H9 (cell line): ENCODE measurements around the gene ZBTB26. TPM values are rescaled to one million over a fixed set of nuclear protein-coding genes. Genes with fewer than 3 reads are reported as not detected.

Experiments used
- DNase-seq: peaks from one replicate; pipeline ENCODE4 v3.0.0-alpha.2; 2017
- H2AFZ ChIP-seq: one replicate; pipeline ENCODE4 v1.6.1; 2013; ENCODE audit warnings: mild to moderate bottlenecking, low read length, control low read depth, moderate library complexity
- H2AK5ac ChIP-seq: 2 replicates; pipeline ENCODE4 v1.6.1; 2013; ENCODE audit warnings: low read length, control low read depth, mixed read lengths; ENCODE audit not compliant: insufficient read length
- H2BK120ac ChIP-seq: one replicate; pipeline ENCODE4 v1.6.1; 2013; ENCODE audit warnings: low read depth, mild to moderate bottlenecking, low read length, control low read depth, inconsistent platforms; ENCODE audit not compliant: poor library complexity, severe bottlenecking
- H2BK12ac ChIP-seq: 2 replicates; pipeline ENCODE4 v1.6.1; 2013; ENCODE audit warnings: low read length, control low read depth, mixed read lengths, low read depth; ENCODE audit not compliant: insufficient read length
- H2BK15ac ChIP-seq: 2 replicates; pipeline ENCODE4 v1.6.1; 2013; ENCODE audit warnings: low read depth, low read length, control low read depth
- H2BK20ac ChIP-seq: one replicate; pipeline ENCODE4 v1.6.1; 2013; ENCODE audit warnings: low read depth, mild to moderate bottlenecking, low read length, control low read depth, inconsistent platforms; ENCODE audit not compliant: poor library complexity, severe bottlenecking
- H2BK5ac ChIP-seq: 2 replicates; pipeline ENCODE4 v1.6.1; 2013; ENCODE audit warnings: low read length, control low read depth, mixed read lengths; ENCODE audit not compliant: insufficient read length
- H3K14ac ChIP-seq: 2 replicates; pipeline ENCODE4 v1.6.1; 2013; ENCODE audit warnings: low read length, control low read depth; ENCODE audit not compliant: insufficient read depth
- H3K18ac ChIP-seq: 2 replicates; pipeline ENCODE4 v1.6.1; 2013; ENCODE audit warnings: low read depth, mild to moderate bottlenecking, mixed read lengths, low read length, control low read depth; ENCODE audit not compliant: insufficient read length
- H3K23ac ChIP-seq: 2 replicates; pipeline ENCODE4 v1.6.1; 2013; ENCODE audit warnings: low read length, control low read depth, mixed read lengths, low read depth; ENCODE audit not compliant: insufficient read length
- H3K23me2 ChIP-seq: 2 replicates; pipeline ENCODE4 v1.6.1; 2013; ENCODE audit warnings: low read depth, mild to moderate bottlenecking, mixed read lengths, low read length, control low read depth; ENCODE audit not compliant: insufficient read length, poor library complexity, severe bottlenecking
- H3K27ac ChIP-seq: 2 replicates; pipeline ENCODE4 v1.5.1; 2013; ENCODE audit warnings: low read length, control low read depth, mixed read lengths, low read depth; ENCODE audit not compliant: insufficient read length
- H3K27me3 ChIP-seq: 2 replicates; pipeline ENCODE4 v1.6.1; 2013; ENCODE audit warnings: low read length, control low read depth, inconsistent platforms; ENCODE audit not compliant: insufficient read depth
- H3K4ac ChIP-seq: 2 replicates; pipeline ENCODE4 v1.6.1; 2013; ENCODE audit warnings: low read depth, mild to moderate bottlenecking, control low read depth, inconsistent platforms, low read length, moderate library complexity
- H3K4me1 ChIP-seq: 2 replicates; pipeline ENCODE4 v1.6.1; 2013; ENCODE audit warnings: low read length, control low read depth, inconsistent platforms; ENCODE audit not compliant: insufficient read depth
- H3K4me2 ChIP-seq: 2 replicates; pipeline ENCODE4 v1.6.1; 2013; ENCODE audit warnings: low read length, control low read depth, mixed read lengths; ENCODE audit not compliant: insufficient read length, insufficient read depth
- H3K56ac ChIP-seq: 2 replicates; pipeline ENCODE4 v1.6.1; 2013; ENCODE audit warnings: low read depth, mild to moderate bottlenecking, mixed read lengths, low read length, control low read depth; ENCODE audit not compliant: insufficient read length
- H3K79me1 ChIP-seq: 2 replicates; pipeline ENCODE4 v1.6.1; 2013; ENCODE audit warnings: low read depth, mild to moderate bottlenecking, moderate library complexity, low read length, control low read depth, inconsistent platforms; ENCODE audit not compliant: insufficient read depth, poor library complexity, severe bottlenecking
- H3K79me2 ChIP-seq: 2 replicates; pipeline ENCODE4 v1.6.1; 2013; ENCODE audit warnings: low read length, control low read depth, inconsistent platforms; ENCODE audit not compliant: insufficient read depth
- H3K9ac ChIP-seq: 2 replicates; pipeline ENCODE4 v1.6.1; 2013; ENCODE audit warnings: low read length, control low read depth, mixed read lengths; ENCODE audit not compliant: insufficient read length; ENCODE audit errors: extremely low read depth
- H3K9me3 ChIP-seq: one replicate; pipeline ENCODE4 v1.6.1; 2013; ENCODE audit warnings: low read depth, low read length, inconsistent platforms; ENCODE audit not compliant: control insufficient read depth
- H3T11ph ChIP-seq: one replicate; pipeline ENCODE4 v1.6.1; 2013; ENCODE audit warnings: mild to moderate bottlenecking, low read length, control low read depth, inconsistent platforms
- H4K20me1 ChIP-seq: one replicate; pipeline ENCODE4 v1.6.1; 2013; ENCODE audit not compliant: control insufficient read depth, insufficient read length, insufficient read depth
- H4K5ac ChIP-seq: 2 replicates; pipeline ENCODE4 v1.6.1; 2013; ENCODE audit warnings: low read depth, mild to moderate bottlenecking, mixed read lengths, low read length, control low read depth; ENCODE audit not compliant: insufficient read length
- H4K8ac ChIP-seq: replicated peaks from 2 replicates; pipeline ENCODE4 v1.6.1; 2013; ENCODE audit warnings: low read length, control low read depth, mixed read lengths, low read depth; ENCODE audit not compliant: insufficient read length
- H4K91ac ChIP-seq: 2 replicates; pipeline ENCODE4 v1.6.1; 2013; ENCODE audit warnings: low read depth, mild to moderate bottlenecking, moderate library complexity, mixed read lengths, low read length, control low read depth; ENCODE audit not compliant: insufficient read length
- H3K27ac Mint-ChIP-seq, 3 experiments: 2 replicates in 2 of 3; 3 replicates in 1 of 3; pipeline ENCODE4 v1.8.0; 2020 to 2021; ENCODE audit warnings: mixed read lengths in 3 of 3, mild to moderate bottlenecking in 1 of 3, moderate library complexity in 1 of 3
- H3K27me3 Mint-ChIP-seq: 2 replicates; pipeline ENCODE4 v1.8.0; 2021; ENCODE audit warnings: low read depth, mild to moderate bottlenecking, moderate library complexity, mixed read lengths
- H3K36me3 Mint-ChIP-seq, 3 experiments: 2 replicates in 2 of 3; 3 replicates in 1 of 3; pipeline ENCODE4 v1.8.0; 2020 to 2021; ENCODE audit warnings: low read depth in 3 of 3, mixed read lengths in 3 of 3; ENCODE audit not compliant: insufficient read depth in 1 of 3
- H3K4me1 Mint-ChIP-seq, 2 experiments: 2 replicates each; pipeline ENCODE4 v1.8.0; 2020; ENCODE audit warnings: mixed read lengths in 2 of 2
- H3K4me3 Mint-ChIP-seq, 2 experiments: 2 replicates in 1 of 2; 3 replicates in 1 of 2; pipeline ENCODE4 v1.8.0; 2020 to 2021; ENCODE audit warnings: mild to moderate bottlenecking in 2 of 2, mixed read lengths in 2 of 2, moderate library complexity in 1 of 2
- H3K9me3 Mint-ChIP-seq, 2 experiments: 2 replicates in 1 of 2; 3 replicates in 1 of 2; pipeline ENCODE4 v1.8.0; 2020; ENCODE audit warnings: mild to moderate bottlenecking in 2 of 2, mixed read lengths in 2 of 2, moderate library complexity in 1 of 2
- CTCF ChIP-seq: fragments of 200-600 bp; sonication (generic); conservative IDR thresholded peaks from 3 replicates; pipeline ENCODE4 v1.8.0; 2021; ENCODE audit warnings: antibody characterized with exemption, mild to moderate bottlenecking
- WGBS: extraction: QIAGEN DNeasy Blood & Tissue Kit; methylation state at CpG from one replicate; pipeline ENCODE4 v1.1.7; 2013; ENCODE audit warnings: missing lambda C conversion rate, low lambda C conversion rate, mixed read lengths; ENCODE audit not compliant: insufficient read length; ENCODE audit errors: extremely low coverage; 5-methylcytosine and 5-hydroxymethylcytosine counted together
- total RNA-seq: library from RNA; stranded (reverse); gene quantifications from 2 replicates; pipeline ENCODE4 v1.2.1, GENCODE V29; 2021

ZBTB26 gene
- total RNA-seq, 1 experiment from 2014 or later, result 5.8 TPM

- peaks cover 20% of the 10 kb centered on the region; the same call in 1 of the 2 replicates for H3K79me2 ChIP-seq
Measured at GRCh38 chr9:122940454-122940748, 9.1 kb upstream of the ZBTB26 start.

More at GRCh38 chr9:122940454-122940748, 9.1 kb upstream of the ZBTB26 start:
- Histone ChIP-seq H3K9me3 (no peaks in the 10 kb centered on the region), H3T11ph (no peak overlapping the region), H3K14ac (peak overlapping the region; percentile 38; the same call in 1 of the 2 replicates), H2BK15ac (no peak overlapping the region), H3K23ac (no peak overlapping the region), H3K23me2 (peaks cover 3% of the 10 kb centered on the region), H2BK120ac (no peak overlapping the region), H2AK5ac (no peak overlapping the region), H3K27ac (peak overlapping the region; percentile 72), H4K20me1 (no peaks in the 10 kb centered on the region), H2BK12ac (no peak overlapping the region), H3K4me1 (peaks cover 2% of the 10 kb centered on the region; the same call in 1 of the 2 replicates), H3K4me2 (peak overlapping the region; percentile 84), H2AFZ (peak overlapping the region; percentile 18), H3K27me3 (no peaks in the 10 kb centered on the region), H4K91ac (no peak overlapping the region), H3K18ac (peak overlapping the region; percentile 63), H4K5ac (no peak overlapping the region), H3K79me1 (no peaks in the 10 kb centered on the region), H4K8ac (no peak overlapping the region), H2BK5ac (no peak overlapping the region), H3K9ac (peak overlapping the region; percentile 55), H2BK20ac (no peak overlapping the region), H3K56ac (no peak overlapping the region), H3K4ac (no peak overlapping the region)
- no peak for DNase-seq
- no peak for TF ChIP-seq CTCF
- peak overlapping the region; percentile 87 to 97 (median 96); a peak in 6 of 7 replicates for H3K27ac Mint-ChIP-seq
- no CpG with 5 or more reads among the region's 6 CpGs for whole genome bisulfite sequencing
- H3K4me3 Mint-ChIP-seq, result peak overlapping the region; percentile 91 to 94
- H3K9me3 Mint-ChIP-seq, result no peaks in the 10 kb centered on the region
- no peaks in the 10 kb centered on the region for H3K27me3 Mint-ChIP-seq
- H3K4me1 Mint-ChIP-seq, result peaks cover 15 to 19% of the 10 kb centered on the region in 2 experiments
- H3K36me3 Mint-ChIP-seq, result peaks cover 6 to 28% (median 24%) of the 10 kb centered on the region in 3 experiments
